H9 (cell line): Measurements from ENCODE around the gene SLC1A5. TPM values are rescaled to one million over a fixed set of nuclear protein-coding genes. Genes with fewer than 3 reads are reported as not detected.
A peak's percentile ranks its signal among the peaks of the same experiment; 100 is the strongest.

ENCODE experiments used
- DNase-seq: peaks from one replicate; pipeline ENCODE4 v3.0.0-alpha.2; 2017
- H2AFZ ChIP-seq: one replicate; pipeline ENCODE4 v1.6.1; 2013; ENCODE audit warnings: mild to moderate bottlenecking, low read length, control low read depth, moderate library complexity
- H2AK5ac ChIP-seq: 2 replicates; pipeline ENCODE4 v1.6.1; 2013; ENCODE audit warnings: low read length, control low read depth, mixed read lengths; ENCODE audit not compliant: insufficient read length
- H2BK120ac ChIP-seq: one replicate; pipeline ENCODE4 v1.6.1; 2013; ENCODE audit warnings: low read depth, mild to moderate bottlenecking, low read length, control low read depth, inconsistent platforms; ENCODE audit not compliant: poor library complexity, severe bottlenecking
- H2BK12ac ChIP-seq: 2 replicates; pipeline ENCODE4 v1.6.1; 2013; ENCODE audit warnings: low read length, control low read depth, mixed read lengths, low read depth; ENCODE audit not compliant: insufficient read length
- H2BK15ac ChIP-seq: 2 replicates; pipeline ENCODE4 v1.6.1; 2013; ENCODE audit warnings: low read depth, low read length, control low read depth
- H2BK20ac ChIP-seq: one replicate; pipeline ENCODE4 v1.6.1; 2013; ENCODE audit warnings: low read depth, mild to moderate bottlenecking, low read length, control low read depth, inconsistent platforms; ENCODE audit not compliant: poor library complexity, severe bottlenecking
- H2BK5ac ChIP-seq: 2 replicates; pipeline ENCODE4 v1.6.1; 2013; ENCODE audit warnings: low read length, control low read depth, mixed read lengths; ENCODE audit not compliant: insufficient read length
- H3K14ac ChIP-seq: 2 replicates; pipeline ENCODE4 v1.6.1; 2013; ENCODE audit warnings: low read length, control low read depth; ENCODE audit not compliant: insufficient read depth
- H3K18ac ChIP-seq: 2 replicates; pipeline ENCODE4 v1.6.1; 2013; ENCODE audit warnings: low read depth, mild to moderate bottlenecking, mixed read lengths, low read length, control low read depth; ENCODE audit not compliant: insufficient read length
- H3K23ac ChIP-seq: 2 replicates; pipeline ENCODE4 v1.6.1; 2013; ENCODE audit warnings: low read length, control low read depth, mixed read lengths, low read depth; ENCODE audit not compliant: insufficient read length
- H3K23me2 ChIP-seq: 2 replicates; pipeline ENCODE4 v1.6.1; 2013; ENCODE audit warnings: low read depth, mild to moderate bottlenecking, mixed read lengths, low read length, control low read depth; ENCODE audit not compliant: insufficient read length, poor library complexity, severe bottlenecking
- H3K27ac ChIP-seq: 2 replicates; pipeline ENCODE4 v1.5.1; 2013; ENCODE audit warnings: low read length, control low read depth, mixed read lengths, low read depth; ENCODE audit not compliant: insufficient read length
- H3K27me3 ChIP-seq: 2 replicates; pipeline ENCODE4 v1.6.1; 2013; ENCODE audit warnings: low read length, control low read depth, inconsistent platforms; ENCODE audit not compliant: insufficient read depth
- H3K4ac ChIP-seq: 2 replicates; pipeline ENCODE4 v1.6.1; 2013; ENCODE audit warnings: low read depth, mild to moderate bottlenecking, control low read depth, inconsistent platforms, low read length, moderate library complexity
- H3K4me1 ChIP-seq: 2 replicates; pipeline ENCODE4 v1.6.1; 2013; ENCODE audit warnings: low read length, control low read depth, inconsistent platforms; ENCODE audit not compliant: insufficient read depth
- H3K4me2 ChIP-seq: 2 replicates; pipeline ENCODE4 v1.6.1; 2013; ENCODE audit warnings: low read length, control low read depth, mixed read lengths; ENCODE audit not compliant: insufficient read length, insufficient read depth
- H3K56ac ChIP-seq: 2 replicates; pipeline ENCODE4 v1.6.1; 2013; ENCODE audit warnings: low read depth, mild to moderate bottlenecking, mixed read lengths, low read length, control low read depth; ENCODE audit not compliant: insufficient read length
- H3K79me1 ChIP-seq: 2 replicates; pipeline ENCODE4 v1.6.1; 2013; ENCODE audit warnings: low read depth, mild to moderate bottlenecking, moderate library complexity, low read length, control low read depth, inconsistent platforms; ENCODE audit not compliant: insufficient read depth, poor library complexity, severe bottlenecking
- H3K79me2 ChIP-seq: 2 replicates; pipeline ENCODE4 v1.6.1; 2013; ENCODE audit warnings: low read length, control low read depth, inconsistent platforms; ENCODE audit not compliant: insufficient read depth
- H3K9ac ChIP-seq: 2 replicates; pipeline ENCODE4 v1.6.1; 2013; ENCODE audit warnings: low read length, control low read depth, mixed read lengths; ENCODE audit not compliant: insufficient read length; ENCODE audit errors: extremely low read depth
- H3K9me3 ChIP-seq: one replicate; pipeline ENCODE4 v1.6.1; 2013; ENCODE audit warnings: low read depth, low read length, inconsistent platforms; ENCODE audit not compliant: control insufficient read depth
- H3T11ph ChIP-seq: one replicate; pipeline ENCODE4 v1.6.1; 2013; ENCODE audit warnings: mild to moderate bottlenecking, low read length, control low read depth, inconsistent platforms
- H4K20me1 ChIP-seq: one replicate; pipeline ENCODE4 v1.6.1; 2013; ENCODE audit not compliant: control insufficient read depth, insufficient read length, insufficient read depth
- H4K5ac ChIP-seq: 2 replicates; pipeline ENCODE4 v1.6.1; 2013; ENCODE audit warnings: low read depth, mild to moderate bottlenecking, mixed read lengths, low read length, control low read depth; ENCODE audit not compliant: insufficient read length
- H4K8ac ChIP-seq: replicated peaks from 2 replicates; pipeline ENCODE4 v1.6.1; 2013; ENCODE audit warnings: low read length, control low read depth, mixed read lengths, low read depth; ENCODE audit not compliant: insufficient read length
- H4K91ac ChIP-seq: 2 replicates; pipeline ENCODE4 v1.6.1; 2013; ENCODE audit warnings: low read depth, mild to moderate bottlenecking, moderate library complexity, mixed read lengths, low read length, control low read depth; ENCODE audit not compliant: insufficient read length
- H3K27ac Mint-ChIP-seq, 3 experiments: 2 replicates in 2 of 3; 3 replicates in 1 of 3; pipeline ENCODE4 v1.8.0; 2020 to 2021; ENCODE audit warnings: mixed read lengths in 3 of 3, mild to moderate bottlenecking in 1 of 3, moderate library complexity in 1 of 3
- H3K27me3 Mint-ChIP-seq: 2 replicates; pipeline ENCODE4 v1.8.0; 2021; ENCODE audit warnings: low read depth, mild to moderate bottlenecking, moderate library complexity, mixed read lengths
- H3K36me3 Mint-ChIP-seq, 3 experiments: 2 replicates in 2 of 3; 3 replicates in 1 of 3; pipeline ENCODE4 v1.8.0; 2020 to 2021; ENCODE audit warnings: low read depth in 3 of 3, mixed read lengths in 3 of 3; ENCODE audit not compliant: insufficient read depth in 1 of 3
- H3K4me1 Mint-ChIP-seq, 2 experiments: 2 replicates each; pipeline ENCODE4 v1.8.0; 2020; ENCODE audit warnings: mixed read lengths in 2 of 2
- H3K4me3 Mint-ChIP-seq, 2 experiments: 2 replicates in 1 of 2; 3 replicates in 1 of 2; pipeline ENCODE4 v1.8.0; 2020 to 2021; ENCODE audit warnings: mild to moderate bottlenecking in 2 of 2, mixed read lengths in 2 of 2, moderate library complexity in 1 of 2
- H3K9me3 Mint-ChIP-seq, 2 experiments: 2 replicates in 1 of 2; 3 replicates in 1 of 2; pipeline ENCODE4 v1.8.0; 2020; ENCODE audit warnings: mild to moderate bottlenecking in 2 of 2, mixed read lengths in 2 of 2, moderate library complexity in 1 of 2
- WGBS: extraction: QIAGEN DNeasy Blood & Tissue Kit; methylation state at CpG from one replicate; pipeline ENCODE4 v1.1.7; 2013; ENCODE audit warnings: missing lambda C conversion rate, low lambda C conversion rate, mixed read lengths; ENCODE audit not compliant: insufficient read length; ENCODE audit errors: extremely low coverage; 5-methylcytosine and 5-hydroxymethylcytosine counted together
- total RNA-seq: library from RNA; stranded (reverse); gene quantifications from 2 replicates; pipeline ENCODE4 v1.2.1, GENCODE V29; 2021
- TF ChIP-seq, protein P1 (sequence below): fragments of 200-600 bp; sonication (generic); conservative IDR thresholded peaks from 3 replicates; pipeline ENCODE4 v1.8.0; 2021; ENCODE audit warnings: antibody characterized with exemption, mild to moderate bottlenecking

The SLC1A5 gene
- total RNA-seq, 1 experiment from 2014 or later: 258 TPM

DNA sequence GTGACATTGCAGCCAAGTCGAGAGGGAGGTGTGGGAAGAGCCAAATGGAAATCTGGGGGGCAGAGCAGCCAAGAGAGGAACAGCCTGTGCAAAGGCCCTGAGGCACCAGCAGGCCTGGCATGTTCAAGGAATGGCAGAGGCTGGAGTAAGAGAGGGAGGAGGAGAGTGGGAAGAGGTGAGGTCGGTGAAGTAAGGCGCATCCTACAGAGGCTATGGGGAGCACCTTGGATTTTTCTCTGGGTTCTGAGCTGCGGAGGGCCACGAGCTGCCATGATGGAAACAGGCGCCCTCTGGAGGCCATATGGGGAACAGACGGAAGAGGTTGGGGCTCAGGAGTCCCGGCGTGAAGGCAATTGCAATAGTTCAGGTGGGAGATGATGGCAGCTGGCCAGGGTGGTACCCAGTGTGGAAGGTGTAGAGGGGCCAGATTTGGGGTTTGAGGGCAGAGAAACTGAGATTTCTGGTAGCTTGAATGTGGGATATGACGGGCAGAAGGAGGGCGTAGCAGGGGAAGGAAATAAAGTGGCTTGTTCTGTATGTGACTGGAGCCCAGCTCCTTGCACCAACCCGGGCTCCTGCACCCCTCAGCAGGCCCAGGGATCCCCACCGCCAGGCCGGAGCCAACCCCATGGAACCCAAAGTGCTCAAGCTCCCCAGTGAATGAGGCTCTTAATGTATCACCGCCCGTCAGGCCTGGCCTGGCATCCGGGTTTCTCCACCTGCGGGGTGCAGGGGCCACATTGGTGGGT, 21.7 kb downstream of the SLC1A5 start:
- Histone ChIP-seq H3K23ac (no peak overlapping the region), H2AK5ac (no peak overlapping the region), H3K27me3 (no peaks in the 10 kb centered on the region), H3K79me2 (no peaks in the 10 kb centered on the region), H3K4me2 (no peak overlapping the region), H4K20me1 (no peaks in the 10 kb centered on the region), H3K9ac (no peak overlapping the region), H2AFZ (no peak overlapping the region), H3K56ac (no peak overlapping the region), H3K4ac (no peak overlapping the region), H3K9me3 (no peaks in the 10 kb centered on the region), H4K91ac (no peak overlapping the region), H3K14ac (no peak overlapping the region), H4K5ac (no peak overlapping the region), H2BK20ac (no peak overlapping the region), H2BK15ac (no peak overlapping the region), H3K27ac (no peak overlapping the region), H3K4me1 (no peaks in the 10 kb centered on the region), H4K8ac (no peak overlapping the region), H2BK5ac (no peak overlapping the region), H3K23me2 (no peaks in the 10 kb centered on the region), H3K79me1 (no peaks in the 10 kb centered on the region), H2BK120ac (no peak overlapping the region), H2BK12ac (no peak overlapping the region), H3K18ac (no peak overlapping the region), H3T11ph (no peak overlapping the region)
- WGBS: no CpG with 5 or more reads among the region's 18 CpGs
- Mint-ChIP-seq H3K4me3 (no peak overlapping the region; a peak in 1 of 5 replicates), H3K36me3 (no peaks in the 10 kb centered on the region), H3K9me3 (no peaks in the 10 kb centered on the region; a peak in 1 of 5 replicates), H3K27me3 (no peaks in the 10 kb centered on the region; the same call in 1 of the 2 replicates), H3K4me1 (peaks cover 6 to 9% of the 10 kb centered on the region in 2 experiments; a peak in 1 of 4 replicates), H3K27ac (peak overlapping the region in 1 of 3 experiments; percentile 37; a peak in 2 of 7 replicates)
- DNase-seq: peak; percentile 78
- TF ChIP-seq, protein P1, sequence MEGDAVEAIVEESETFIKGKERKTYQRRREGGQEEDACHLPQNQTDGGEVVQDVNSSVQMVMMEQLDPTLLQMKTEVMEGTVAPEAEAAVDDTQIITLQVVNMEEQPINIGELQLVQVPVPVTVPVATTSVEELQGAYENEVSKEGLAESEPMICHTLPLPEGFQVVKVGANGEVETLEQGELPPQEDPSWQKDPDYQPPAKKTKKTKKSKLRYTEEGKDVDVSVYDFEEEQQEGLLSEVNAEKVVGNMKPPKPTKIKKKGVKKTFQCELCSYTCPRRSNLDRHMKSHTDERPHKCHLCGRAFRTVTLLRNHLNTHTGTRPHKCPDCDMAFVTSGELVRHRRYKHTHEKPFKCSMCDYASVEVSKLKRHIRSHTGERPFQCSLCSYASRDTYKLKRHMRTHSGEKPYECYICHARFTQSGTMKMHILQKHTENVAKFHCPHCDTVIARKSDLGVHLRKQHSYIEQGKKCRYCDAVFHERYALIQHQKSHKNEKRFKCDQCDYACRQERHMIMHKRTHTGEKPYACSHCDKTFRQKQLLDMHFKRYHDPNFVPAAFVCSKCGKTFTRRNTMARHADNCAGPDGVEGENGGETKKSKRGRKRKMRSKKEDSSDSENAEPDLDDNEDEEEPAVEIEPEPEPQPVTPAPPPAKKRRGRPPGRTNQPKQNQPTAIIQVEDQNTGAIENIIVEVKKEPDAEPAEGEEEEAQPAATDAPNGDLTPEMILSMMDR: peak; percentile 88
